GM21360 (cell line): ENCODE data around the gene VGLL2.

Source experiments
- ATAC-seq: cut with Tn5 transposase; IDR thresholded peaks from one replicate; pipeline ENCODE4 v1.9.1; 2021; ENCODE audit warnings: mild to moderate bottlenecking, moderate library complexity; ENCODE audit not compliant: unreplicated experiment

The VGLL2 gene

DNA sequence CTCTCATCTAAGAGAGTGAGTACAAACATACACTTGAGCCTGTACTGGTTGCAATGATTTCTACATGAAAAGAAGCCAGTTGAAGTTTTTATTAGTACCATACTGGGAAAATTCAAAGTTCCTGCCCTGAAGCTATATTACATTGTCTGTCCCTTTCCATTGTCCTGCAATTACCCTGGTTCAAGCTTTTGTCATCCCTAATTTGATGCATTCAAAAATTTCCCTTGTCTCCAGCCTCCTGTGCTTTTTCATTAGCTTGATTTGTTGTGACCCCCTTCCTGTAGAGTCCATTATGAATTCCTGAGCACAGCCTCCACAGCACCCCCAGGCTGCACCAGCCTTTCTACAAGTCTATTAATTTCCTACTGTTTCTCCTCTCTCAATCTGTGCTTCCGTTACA, 46.4 kb downstream of the VGLL2 start:
- no peak for ATAC-seq

DNA sequence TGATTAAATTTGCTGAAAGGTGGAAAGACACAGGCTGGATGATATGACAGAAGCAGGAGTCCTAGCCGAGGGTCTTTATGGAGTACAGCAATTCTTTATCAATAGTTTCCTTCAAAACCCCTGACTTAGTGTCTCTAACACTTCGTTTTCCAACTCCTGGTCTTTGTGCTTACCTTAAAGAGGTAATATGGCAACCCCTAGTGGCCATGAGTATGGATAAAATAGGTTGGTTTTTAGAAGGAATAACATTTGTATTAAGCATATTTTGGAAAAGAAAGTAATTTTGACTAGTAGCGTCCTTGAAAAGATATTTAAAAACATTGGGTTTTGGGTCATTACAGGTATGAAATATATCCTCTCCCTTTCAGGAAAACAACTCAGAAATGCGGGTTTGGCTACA, 51.9 kb downstream of the VGLL2 start:
- no peak for ATAC-seq
